Daoy (cell line): ENCODE data around the gene UQCRHL. TPM values are rescaled to one million over a fixed set of nuclear protein-coding genes. Genes with fewer than 3 reads are reported as not detected.
A peak's percentile ranks its signal among the peaks of the same experiment; 100 is the strongest.
"Not testable (repeated sequence)": the region's sequence is repeated elsewhere in the genome, so short reads cannot be mapped to it uniquely, and the experiment has no call there.

Experiments used
- DNase-seq: peaks from one replicate; pipeline ENCODE4 v3.0.0-alpha.2; 2015; ENCODE audit warnings: low read depth
- total RNA-seq: library from RNA; depleted of rRNA; stranded (reverse); fragments of >200 nt; shearing (Covaris generic); gene quantifications from 2 replicates; pipeline ENCODE4 v1.2.3, GENCODE V29; 2014; rRNA removed

UQCRHL gene
- 4.1 and 5.9 TPM in 2 replicates for total RNA-seq

- not testable (repeated sequence) for DNase-seq
Measured at GRCh38 chr1:15807549-15807948, at the start of gene UQCRHL. Gene UQCRHL (minus strand): TSS chr1:15807649. CDS start chr1:15807649, 0 bp downstream.

- no peak for DNase-seq
Measured at GRCh38 chr1:15856888-15857287, 49.4 kb upstream of the UQCRHL start.

- no peak for DNase-seq
Measured at GRCh38 chr1:15852828-15853302, 45.4 kb upstream of the UQCRHL start.

GRCh38 chr1:15852036-15852827 is 44.8 kb upstream of the UQCRHL start:
- no peak for DNase-seq

- DNase-seq = no peak
Measured at GRCh38 chr1:15851210-15852035, 44.0 kb upstream of the UQCRHL start.

- DNase-seq = no peak
Measured at GRCh38 chr1:15850471-15851001, 43.1 kb upstream of the UQCRHL start.

- DNase-seq = peak; percentile 80
Measured at GRCh38 chr1:15849775-15850324, 42.4 kb upstream of the UQCRHL start.

GRCh38 chr1:15848929-15849774 is 41.7 kb upstream of the UQCRHL start:
- DNase-seq = peak; percentile 89

- peak; percentile 60 for DNase-seq
Measured at GRCh38 chr1:15848143-15848928, 40.9 kb upstream of the UQCRHL start.

GRCh38 chr1:15847893-15848142 is 40.4 kb upstream of the UQCRHL start:
- no peak for DNase-seq

- peak; percentile 100 for DNase-seq
Measured at GRCh38 chr1:15847100-15847892, 39.8 kb upstream of the UQCRHL start, which contains the start of gene SPEN. Gene SPEN (plus strand): TSS chr1:15847707. CDS start chr1:15848068, 361 bp downstream.

GRCh38 chr1:15846056-15846455 is 38.6 kb upstream of the UQCRHL start:
- DNase-seq = not testable (repeated sequence)

GRCh38 chr1:15843826-15844572 is 36.5 kb upstream of the UQCRHL start:
- DNase-seq = no peak

- no peak for DNase-seq
Measured at GRCh38 chr1:15838721-15839120, 31.3 kb upstream of the UQCRHL start.

GRCh38 chr1:15837931-15838330 is 30.5 kb upstream of the UQCRHL start:
- DNase-seq = no peak

- DNase-seq = no peak
Measured at GRCh38 chr1:15836772-15837669, 29.6 kb upstream of the UQCRHL start.

GRCh38 chr1:15836511-15836771 is 29.0 kb upstream of the UQCRHL start:
- DNase-seq = not testable (repeated sequence)
